Heart left ventricle (tissue), 13 donors: ENCODE data around the gene TOP2B.
A peak's percentile ranks its signal among the peaks of the same experiment; 100 is the strongest.

ENCODE experiments used
- CTCF ChIP-seq, 12 donors: fragments of 200-600 bp; sonication (generic) in 4 of 12; IDR thresholded peaks; one replicate each; pipeline versions ENCODE4 v1.5.0 to v1.8.0; 2018 to 2022; ENCODE audit warnings: antibody characterized with exemption in 12 of 12, mild to moderate bottlenecking in 5 of 12
- POLR2A ChIP-seq, 2 donors: fragments of 450-650 bp; IDR thresholded peaks; one replicate each; pipeline ENCODE4 v1.6.1; 2017; ENCODE audit warnings: antibody characterized with exemption in 2 of 2, mild to moderate bottlenecking in 2 of 2, moderate library complexity in 2 of 2
- donor health status: ischemic (EF 13 %, LVEDD 7.1; RV severe dilation, severe dysfunction).
- donor health status: DM: no; HTN: yes; CAD: no.
- donor health status: DM: no; HTN: no; CAD: no.
- donor health status: ischemic (EF 25% LVEDD 6.9; RV normal size, moderate dysfunction).
- donor health status: ischemic (EF 25% LVEDD 5.7; RV mildly dilated, moderate dysfunction).
- donor health status: ischemic (EF 35%, LVEDD 5.7; RV mildly dilated, moderate dysfunction).
- donor health status: nonischemic (EF 11% LVEDD 7.7; RV severe dilation, severe dysfunction).
- donor health status: DM: yes; HTN: yes; CAD: no.
- donor health status: PGD.
- donor health status: ischemic (EF 29% LVEDD 5.4; RV normal size, mild dysfunction).
- donor health status: nonischemic (EF 23%, LVEDD 6.1; RV moderate dilation, normal function).

- peak in 1 of 12 donors; percentile 14 for TF ChIP-seq CTCF (IDR thresholded peaks at IDR 0.05)
- TF ChIP-seq POLR2A (IDR thresholded peaks at IDR 0.05): no peak
These were observed 98.3 kb downstream of the TOP2B start for GRCh38 chr3:25566358-25566920.
